GM21717 (cell line): Measurements from ENCODE around the gene MRPL52.
"Not testable (repeated sequence)": the region's sequence is repeated elsewhere in the genome, so short reads cannot be mapped to it uniquely, and the experiment has no call there.

Source experiments
- ATAC-seq: cut with Tn5 transposase; IDR thresholded peaks from one replicate; pipeline ENCODE4 v1.9.1; 2021; ENCODE audit warnings: mild to moderate bottlenecking, moderate library complexity; ENCODE audit not compliant: unreplicated experiment

Gene MRPL52

DNA sequence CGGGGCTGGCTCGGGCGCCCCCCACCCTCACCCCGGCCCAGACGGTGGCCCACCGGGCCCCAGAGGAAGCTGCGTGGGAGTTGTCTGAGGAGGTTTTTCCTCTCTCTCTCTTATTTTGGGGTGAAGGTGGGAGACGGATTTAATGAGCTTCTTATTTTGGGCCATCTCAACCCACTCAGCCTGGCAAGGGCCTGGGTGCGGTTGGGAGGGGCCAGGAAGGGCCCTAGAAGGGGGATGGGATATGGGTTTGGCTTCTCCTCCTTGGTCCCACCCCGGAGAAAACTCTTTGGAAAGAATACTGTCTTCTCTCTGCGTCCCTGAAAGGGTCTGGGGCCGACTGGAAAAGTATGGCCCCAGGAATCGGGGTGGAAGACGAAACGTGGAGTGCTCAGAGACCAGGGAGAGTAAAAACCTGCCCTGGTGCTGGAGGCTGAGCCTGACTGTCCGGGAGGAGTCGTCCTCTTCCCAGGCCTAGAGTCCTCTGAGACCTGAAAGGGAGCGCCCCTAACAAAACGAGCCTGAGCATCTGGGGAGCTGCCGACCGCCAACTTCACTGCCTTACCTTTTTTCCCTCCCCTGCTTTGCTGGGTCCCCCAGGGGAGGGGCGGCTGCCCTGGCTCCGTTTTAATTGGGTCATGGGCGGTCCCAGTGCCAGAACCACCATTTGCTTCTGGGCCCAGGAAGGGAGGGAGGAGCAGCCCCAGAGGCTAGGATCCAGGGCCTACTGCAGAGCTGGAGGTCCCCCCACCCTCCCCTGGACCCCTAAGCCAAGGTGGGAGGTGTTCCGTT is 8.3 kb downstream of the MRPL52 start:
- no peak for ATAC-seq

DNA sequence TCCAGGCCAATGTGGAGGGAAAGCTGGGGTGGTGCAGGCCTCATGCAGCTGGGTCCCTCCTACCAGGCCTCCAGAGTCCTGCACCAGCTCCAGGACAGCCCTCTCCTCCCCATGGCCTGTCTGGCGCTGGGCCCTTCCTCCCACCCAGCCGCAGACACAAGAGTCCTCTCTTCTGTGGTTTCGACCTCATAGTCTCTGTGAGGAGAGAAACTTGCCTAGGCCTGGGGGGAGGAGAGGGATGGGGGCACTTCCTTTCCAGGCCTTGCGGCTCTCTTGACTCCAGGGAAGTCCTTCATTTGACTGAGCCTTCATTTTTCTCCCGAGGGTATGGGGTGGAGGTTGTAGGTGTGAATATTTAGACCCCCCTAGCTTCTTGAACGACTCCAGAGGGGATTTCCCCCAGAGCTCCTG is 8.9 kb downstream of the MRPL52 start:
- no peak for ATAC-seq

DNA sequence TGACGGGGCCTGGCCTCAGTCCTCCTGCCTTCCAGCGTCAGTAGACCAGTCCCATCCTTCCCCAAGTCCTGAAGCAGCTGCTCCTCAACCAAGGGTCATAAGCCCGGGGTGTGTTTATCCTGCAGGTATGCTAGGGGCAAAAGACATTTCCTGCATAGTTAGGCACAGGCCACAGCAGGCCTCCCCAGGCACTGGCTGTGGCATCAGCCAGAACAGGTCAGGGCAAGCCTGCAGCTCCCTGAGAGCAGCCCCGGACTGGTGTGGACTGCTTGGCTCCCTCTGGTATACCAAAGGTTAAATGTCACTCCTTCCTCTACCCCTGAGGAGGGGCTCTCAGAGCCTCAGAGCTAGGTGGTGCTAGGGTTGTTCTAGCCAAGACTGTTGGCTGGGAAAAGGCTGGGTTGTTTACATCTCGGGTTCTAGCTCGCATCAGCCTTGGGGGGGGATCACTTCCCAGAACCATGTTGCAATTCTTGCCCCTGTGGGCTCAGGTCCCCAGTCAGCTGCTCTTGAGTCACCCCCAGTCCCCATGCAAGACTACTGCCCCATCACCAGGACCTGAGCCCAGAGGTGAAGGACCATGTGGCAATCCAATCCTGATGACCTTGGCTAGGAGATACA is 9.6 kb downstream of the MRPL52 start:
- no peak for ATAC-seq

DNA sequence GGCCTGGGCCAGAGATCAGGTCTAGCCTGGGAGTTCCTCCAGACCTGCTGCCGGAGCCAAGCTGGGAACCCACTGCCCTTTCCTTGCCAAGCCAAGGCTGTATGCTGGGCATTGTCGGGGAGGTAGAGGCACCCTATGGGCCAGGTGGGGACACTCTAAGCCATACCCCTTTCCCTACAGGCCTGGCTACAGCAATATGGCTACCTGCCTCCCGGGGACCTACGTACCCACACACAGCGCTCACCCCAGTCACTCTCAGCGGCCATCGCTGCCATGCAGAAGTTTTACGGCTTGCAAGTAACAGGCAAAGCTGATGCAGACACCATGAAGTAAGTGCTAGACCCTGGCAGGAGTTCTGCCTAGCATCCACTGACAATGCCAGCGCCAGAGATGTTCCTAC is 11.6 kb downstream of the MRPL52 start:
- no peak for ATAC-seq

DNA sequence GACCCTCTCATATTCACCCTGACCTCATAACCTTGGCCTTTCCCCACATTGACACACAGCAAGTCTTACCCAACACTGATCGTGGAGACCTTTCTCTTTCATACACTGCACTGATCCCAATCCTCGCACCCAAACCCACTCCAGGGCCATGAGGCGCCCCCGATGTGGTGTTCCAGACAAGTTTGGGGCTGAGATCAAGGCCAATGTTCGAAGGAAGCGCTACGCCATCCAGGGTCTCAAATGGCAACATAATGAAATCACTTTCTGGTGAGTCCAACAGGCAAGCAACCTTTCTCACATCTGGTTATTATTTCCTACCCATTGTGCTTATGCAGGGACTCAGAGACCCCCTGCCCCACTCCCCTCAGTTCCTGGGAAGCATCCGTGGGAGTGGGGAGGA is 12.1 kb downstream of the MRPL52 start:
- ATAC-seq: no peak

DNA sequence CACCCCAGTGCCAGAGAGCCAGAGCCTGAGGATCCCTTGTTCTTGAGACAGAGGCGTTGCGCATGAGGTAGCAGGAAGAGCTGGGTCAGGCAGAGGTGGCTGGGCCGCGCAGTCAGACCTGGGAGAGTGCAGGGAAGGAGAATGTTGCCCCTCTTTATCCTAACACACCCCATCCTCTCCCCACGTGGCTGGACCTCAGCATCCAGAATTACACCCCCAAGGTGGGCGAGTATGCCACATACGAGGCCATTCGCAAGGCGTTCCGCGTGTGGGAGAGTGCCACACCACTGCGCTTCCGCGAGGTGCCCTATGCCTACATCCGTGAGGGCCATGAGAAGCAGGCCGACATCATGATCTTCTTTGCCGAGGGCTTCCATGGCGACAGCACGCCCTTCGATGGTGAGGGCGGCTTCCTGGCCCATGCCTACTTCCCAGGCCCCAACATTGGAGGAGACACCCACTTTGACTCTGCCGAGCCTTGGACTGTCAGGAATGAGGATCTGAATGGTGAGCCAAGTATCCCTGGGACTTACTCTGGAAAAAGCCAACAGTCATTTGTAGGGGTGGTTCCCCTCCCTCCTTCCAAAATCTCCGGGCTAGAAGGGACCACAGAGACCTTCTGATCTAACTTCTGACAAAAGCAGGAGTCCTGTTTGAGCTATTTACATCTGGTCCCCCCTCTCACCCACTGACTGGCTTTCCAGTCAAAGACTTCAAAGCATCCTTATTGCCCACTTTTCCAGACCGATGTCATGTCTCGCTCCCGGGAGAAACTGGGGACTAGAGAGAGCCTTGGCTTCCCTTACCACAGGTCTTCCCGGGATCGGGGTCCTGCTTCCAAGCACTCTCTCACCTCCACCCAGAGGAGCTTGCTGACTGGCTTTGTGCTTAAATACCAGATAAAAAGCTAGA is 12.8 kb downstream of the MRPL52 start:
- ATAC-seq: no peak

DNA sequence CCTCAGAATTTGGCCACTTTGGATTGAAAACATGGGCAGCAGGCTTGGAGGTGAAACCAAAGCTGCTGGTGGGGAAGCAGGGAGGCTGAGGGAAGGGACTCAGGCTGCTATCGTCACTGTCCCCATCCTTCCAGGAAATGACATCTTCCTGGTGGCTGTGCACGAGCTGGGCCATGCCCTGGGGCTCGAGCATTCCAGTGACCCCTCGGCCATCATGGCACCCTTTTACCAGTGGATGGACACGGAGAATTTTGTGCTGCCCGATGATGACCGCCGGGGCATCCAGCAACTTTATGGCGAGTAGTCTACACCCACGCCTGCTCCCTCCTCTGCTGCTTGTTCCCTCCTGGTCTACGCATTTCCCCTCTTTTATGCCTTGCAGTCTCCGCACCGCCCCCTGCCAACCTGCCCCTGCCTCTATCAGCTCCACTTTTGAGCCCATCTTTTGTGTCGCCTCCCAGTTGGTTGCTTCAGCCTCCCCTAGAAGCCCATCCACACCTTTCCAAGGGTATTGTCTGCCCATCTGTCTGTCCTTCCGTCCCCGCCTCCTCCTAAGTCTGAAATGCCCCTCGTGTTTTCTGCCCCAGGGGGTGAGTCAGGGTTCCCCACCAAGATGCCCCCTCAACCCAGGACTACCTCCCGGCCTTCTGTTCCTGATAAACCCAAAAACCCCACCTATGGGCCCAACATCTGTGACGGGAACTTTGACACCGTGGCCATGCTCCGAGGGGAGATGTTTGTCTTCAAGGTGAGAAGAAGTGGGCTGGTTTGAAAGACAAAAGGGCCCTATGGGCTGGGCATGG is 13.6 kb downstream of the MRPL52 start:
- no peak for ATAC-seq

DNA sequence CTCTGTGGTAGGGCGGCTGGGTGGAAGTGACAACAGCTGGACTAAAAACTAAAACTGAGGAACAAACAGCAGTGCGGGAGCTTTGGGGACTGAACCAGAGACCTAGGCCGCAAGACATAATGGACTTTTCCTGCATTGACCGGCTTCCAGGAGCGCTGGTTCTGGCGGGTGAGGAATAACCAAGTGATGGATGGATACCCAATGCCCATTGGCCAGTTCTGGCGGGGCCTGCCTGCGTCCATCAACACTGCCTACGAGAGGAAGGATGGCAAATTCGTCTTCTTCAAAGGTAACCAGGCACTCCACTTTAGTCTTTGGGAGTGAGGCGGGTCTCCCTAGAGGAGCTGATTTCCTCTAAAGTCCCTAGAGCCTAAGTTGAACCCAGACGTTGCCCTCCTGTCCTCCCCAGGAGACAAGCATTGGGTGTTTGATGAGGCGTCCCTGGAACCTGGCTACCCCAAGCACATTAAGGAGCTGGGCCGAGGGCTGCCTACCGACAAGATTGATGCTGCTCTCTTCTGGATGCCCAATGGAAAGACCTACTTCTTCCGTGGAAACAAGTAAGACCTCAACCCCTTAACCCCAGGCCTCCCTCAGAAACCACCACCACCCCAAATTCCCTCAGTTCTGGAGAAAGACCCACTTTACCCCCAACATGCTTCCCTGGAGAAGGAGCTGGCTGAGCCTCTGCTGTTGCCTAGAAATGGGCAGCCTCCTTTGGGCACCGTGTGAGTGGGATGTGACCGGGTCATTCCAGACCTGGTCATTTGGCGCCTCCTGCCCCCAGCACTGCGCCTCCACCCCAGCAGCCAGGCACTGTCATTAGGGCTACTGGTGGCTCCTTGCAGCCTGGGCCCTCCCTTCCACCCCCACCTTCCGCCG is 14.8 kb downstream of the MRPL52 start:
- ATAC-seq: no peak

DNA sequence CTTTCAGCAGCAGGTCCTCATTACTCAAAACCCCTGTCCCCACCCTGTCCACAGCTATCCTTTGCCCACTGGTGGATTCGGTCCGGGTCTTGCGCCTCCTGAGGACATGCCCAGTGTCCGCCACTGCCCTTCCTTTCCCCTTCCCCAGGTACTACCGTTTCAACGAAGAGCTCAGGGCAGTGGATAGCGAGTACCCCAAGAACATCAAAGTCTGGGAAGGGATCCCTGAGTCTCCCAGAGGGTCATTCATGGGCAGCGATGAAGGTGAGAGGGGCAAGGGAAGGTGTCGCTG is 15.4 kb downstream of the MRPL52 start:
- no peak for ATAC-seq

DNA sequence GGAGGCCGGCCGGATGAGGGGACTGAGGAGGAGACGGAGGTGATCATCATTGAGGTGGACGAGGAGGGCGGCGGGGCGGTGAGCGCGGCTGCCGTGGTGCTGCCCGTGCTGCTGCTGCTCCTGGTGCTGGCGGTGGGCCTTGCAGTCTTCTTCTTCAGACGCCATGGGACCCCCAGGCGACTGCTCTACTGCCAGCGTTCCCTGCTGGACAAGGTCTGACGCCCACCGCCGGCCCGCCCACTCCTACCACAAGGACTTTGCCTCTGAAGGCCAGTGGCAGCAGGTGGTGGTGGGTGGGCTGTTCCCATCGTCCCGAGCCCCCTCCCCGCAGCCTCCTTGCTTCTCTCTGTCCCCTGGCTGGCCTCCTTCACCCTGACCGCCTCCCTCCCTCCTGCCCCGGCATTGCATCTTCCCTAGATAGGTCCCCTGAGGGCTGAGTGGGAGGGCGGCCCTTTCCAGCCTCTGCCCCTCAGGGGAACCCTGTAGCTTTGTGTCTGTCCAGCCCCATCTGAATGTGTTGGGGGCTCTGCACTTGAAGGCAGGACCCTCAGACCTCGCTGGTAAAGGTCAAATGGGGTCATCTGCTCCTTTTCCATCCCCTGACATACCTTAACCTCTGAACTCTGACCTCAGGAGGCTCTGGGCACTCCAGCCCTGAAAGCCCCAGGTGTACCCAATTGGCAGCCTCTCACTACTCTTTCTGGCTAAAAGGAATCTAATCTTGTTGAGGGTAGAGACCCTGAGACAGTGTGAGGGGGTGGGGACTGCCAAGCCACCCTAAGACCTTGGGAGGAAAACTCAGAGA is 16.3 kb downstream of the MRPL52 start:
- no peak for ATAC-seq

DNA sequence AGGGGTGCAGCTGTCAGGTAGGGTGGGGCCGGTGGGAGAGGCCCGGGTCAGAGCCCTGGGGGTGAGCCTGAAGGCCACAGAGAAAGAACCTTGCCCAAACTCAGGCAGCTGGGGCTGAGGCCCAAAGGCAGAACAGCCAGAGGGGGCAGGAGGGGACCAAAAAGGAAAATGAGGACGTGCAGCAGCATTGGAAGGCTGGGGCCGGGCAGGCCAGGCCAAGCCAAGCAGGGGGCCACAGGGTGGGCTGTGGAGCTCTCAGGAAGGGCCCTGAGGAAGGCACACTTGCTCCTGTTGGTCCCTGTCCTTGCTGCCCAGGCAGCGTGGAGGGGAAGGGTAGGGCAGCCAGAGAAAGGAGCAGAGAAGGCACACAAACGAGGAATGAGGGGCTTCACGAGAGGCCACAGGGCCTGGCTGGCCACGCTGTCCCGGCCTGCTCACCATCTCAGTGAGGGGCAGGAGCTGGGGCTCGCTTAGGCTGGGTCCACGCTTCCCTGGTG is 17.2 kb downstream of the MRPL52 start:
- ATAC-seq: no peak

DNA sequence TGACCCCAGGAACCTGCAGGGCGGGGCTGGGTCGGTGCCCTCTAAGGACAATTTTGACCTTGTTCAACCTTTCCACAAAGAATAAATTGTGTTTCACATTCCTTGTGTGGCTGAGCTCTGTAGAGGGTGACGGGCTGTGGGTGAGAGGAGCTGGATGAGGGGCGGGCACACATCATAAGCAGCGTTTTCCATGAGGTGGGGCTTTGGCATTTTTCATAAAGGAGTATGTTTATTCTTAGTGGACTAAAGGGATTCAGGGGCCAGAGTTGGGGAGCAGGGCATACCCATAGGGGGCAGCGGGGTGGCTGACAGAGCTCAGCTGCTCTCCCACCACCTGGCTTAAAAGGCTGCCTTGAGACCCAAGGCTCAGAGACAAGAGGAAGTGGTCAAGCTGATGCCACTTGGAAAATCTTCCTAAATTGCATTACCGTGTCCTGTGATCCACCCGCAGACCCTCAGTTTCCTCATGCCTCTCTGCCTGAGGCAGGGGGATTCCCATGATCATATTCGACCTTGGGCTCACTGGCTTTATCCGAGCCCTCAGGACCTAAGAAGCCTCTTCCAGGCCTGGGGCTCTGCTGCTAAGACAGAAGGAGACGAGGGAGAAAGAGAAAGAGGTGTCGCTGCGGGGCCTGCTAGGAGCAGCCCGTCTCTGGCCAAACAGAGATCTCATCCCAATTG is 18.1 kb downstream of the MRPL52 start:
- ATAC-seq: no peak

DNA sequence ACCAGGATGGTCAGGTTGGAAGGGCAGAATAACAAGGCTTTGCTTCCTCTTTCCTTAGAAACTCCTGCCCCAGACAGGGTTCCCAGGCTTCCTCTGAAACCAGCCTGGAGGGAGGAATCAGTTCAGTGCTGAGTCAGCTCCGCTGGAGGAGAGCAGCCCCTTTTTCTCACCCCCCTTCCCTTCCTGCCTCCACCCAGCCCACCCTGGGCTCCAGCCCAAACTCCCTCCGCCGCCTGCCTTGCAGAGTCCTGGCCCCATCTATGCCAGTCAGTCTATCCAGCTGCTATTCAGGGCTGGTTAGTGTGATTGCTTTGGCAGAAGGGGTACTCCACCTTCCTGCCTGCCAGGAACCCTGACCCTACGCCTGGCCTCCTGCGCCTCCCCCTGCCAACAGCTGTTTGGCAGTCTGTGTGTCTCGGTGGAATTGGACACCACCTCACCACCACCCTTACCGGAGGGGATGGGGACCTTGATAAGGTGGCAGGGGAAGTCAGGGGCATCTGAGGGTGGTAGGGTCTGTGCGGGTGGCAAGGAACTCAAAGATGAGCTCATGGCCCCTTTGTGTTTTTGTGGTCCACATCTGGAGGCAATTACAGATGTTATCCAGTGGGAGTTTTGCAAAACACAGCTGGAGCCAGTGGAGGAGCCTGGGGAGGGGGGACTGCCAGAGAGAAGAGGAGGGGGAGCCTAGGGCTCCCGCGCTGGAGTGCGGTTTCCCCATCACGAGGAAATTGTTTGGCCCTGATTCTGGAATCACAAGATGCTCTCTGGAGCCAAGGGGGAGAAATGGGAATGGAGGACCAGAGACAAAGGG is 18.9 kb downstream of the MRPL52 start:
- no peak for ATAC-seq

DNA sequence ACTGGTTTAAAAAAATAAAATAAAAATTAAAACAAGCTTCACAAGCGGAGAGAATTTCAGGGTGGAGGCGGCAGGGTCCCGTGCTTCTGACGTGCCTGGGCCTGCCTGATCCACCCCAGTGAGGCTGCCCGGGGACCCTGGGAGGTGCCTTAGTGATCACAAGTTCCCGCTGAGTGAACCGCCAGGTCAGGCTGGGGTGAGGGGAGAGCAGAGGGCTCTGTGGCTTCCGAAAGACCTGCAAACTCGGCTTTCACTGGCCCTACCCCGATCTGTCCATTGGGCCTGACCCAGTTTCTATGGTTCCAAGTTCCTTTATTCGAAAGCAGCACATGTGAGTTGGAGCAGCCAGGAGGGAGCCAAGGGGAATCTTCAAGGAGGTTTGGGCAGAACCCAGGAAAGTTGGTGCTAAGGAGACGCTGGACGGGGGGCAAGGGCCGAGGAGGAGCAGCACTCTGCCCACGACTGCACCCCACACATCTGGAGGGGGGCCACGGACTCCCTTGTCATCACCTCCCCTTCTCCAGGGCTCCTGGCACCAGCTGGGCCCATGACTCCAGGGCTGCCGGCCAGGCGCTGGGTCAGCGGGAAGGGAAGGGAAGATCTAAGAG is 19.6 kb downstream of the MRPL52 start:
- no peak for ATAC-seq

DNA sequence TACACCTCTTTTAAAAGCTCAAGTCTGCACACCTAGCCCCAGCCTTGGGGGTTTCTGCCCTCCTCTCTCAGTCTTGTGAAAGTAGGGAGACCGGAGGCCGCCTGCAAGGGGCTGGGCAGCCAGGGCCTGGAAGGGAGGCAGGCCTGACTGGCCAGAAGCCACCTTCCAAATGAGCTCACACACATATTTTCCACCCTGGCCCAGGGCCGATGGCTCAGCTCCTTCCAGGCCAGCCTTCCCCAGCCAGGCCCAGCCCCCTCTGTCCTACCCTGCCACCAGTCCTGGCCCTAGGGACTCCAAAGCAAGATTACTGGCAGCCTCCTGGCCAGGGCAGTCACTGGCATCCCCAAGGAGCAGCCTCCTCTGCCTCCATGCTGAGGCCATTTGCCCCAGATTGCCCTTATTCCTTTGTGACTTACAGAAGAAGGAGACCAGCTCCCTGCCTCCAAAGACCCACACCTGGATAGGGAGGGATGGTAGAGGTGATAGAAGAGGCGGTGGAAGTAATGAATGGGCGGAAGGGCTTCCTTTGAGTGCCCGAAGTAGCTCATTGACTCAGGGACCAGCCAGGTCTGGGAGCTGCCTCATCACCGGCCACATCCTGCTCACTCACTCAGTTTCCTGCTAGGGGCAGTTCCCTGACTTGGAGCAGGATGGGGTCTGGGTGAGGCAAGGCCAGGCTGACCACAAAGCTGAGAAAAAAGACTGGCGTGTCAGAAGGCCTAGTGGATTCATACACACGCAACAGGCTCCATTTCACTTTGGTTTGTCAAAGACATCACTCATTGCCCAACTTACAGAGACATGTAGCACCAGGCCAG is 21.5 kb downstream of the MRPL52 start:
- ATAC-seq: no peak

DNA sequence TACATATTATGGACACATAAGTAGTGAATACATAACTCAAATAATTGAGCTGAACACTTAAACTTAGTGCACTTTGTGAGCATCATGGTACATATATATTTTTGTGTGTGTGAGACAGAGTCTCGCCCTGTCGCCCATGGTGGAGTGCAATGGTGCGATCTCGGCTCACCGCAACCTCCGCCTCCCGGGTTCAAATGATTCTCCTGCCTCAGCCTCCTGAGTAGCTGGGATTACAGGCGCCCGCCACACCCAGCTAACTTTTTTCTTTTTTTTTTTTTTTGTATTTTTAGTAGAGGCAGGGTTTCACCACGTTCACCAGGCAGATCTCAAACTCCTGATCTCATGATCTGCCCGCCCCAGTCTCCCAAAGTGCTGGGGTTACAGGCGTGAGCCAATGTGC is 22.5 kb downstream of the MRPL52 start:
- ATAC-seq: not testable (repeated sequence)

DNA sequence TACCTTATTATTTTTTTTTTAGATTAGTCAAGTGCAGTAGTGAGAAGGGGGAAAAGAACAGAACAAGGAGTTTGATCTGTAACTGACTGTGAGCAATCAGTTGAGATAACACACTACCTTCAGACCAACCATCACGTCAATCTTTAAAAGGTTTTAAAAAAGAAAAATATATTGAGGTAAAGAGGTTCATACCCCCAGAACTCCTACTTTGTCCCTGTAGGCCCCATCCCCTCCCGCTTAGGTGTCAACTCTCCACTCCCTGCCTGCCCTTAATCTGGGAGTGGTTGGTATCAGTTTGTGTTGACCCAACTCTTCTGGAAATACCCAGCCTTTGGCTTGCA is 22.9 kb downstream of the MRPL52 start:
- ATAC-seq: no peak
